ENCODE data around the gene CEP152.

- no peak for TF ChIP-seq ZBTB26 (CRISPR knock-in tag; IDR thresholded peaks at IDR 0.05; ENCODE audit: borderline replicate concordance)
- TF ChIP-seq KDM5B (CRISPR knock-in tag; IDR thresholded peaks at IDR 0.05; ENCODE audit: borderline replicate concordance) = no peak
- TF ChIP-seq ZMAT5 (CRISPR knock-in tag; IDR thresholded peaks at IDR 0.05; ENCODE audit: borderline replicate concordance, low read depth) = no peak
- no peak for TF ChIP-seq IRF9 (CRISPR knock-in tag; IDR thresholded peaks at IDR 0.05; ENCODE audit: borderline replicate concordance)
- no peak for TF ChIP-seq ZNF883 (CRISPR knock-in tag; IDR thresholded peaks at IDR 0.05; ENCODE audit: not compliant biosample characterization)
- no peak for TF ChIP-seq MTF2 (CRISPR knock-in tag; IDR thresholded peaks at IDR 0.05; ENCODE audit: borderline replicate concordance)
- no peak for TF ChIP-seq GLI4 (CRISPR knock-in tag; IDR thresholded peaks at IDR 0.05; ENCODE audit: borderline replicate concordance)
- TF ChIP-seq ATF2 (CRISPR knock-in tag; IDR thresholded peaks at IDR 0.05) = no peak
- TF ChIP-seq ZNF234 (CRISPR knock-in tag; conservative IDR thresholded peaks at IDR 0.05) = no peak
These were observed 14.3 kb downstream of the CEP152 start for GRCh38 chr15:48796521-48796920.
